Body of pancreas (tissue), 4 donors: Measurements from ENCODE around the gene CELF5. TPM values are rescaled to one million over a fixed set of nuclear protein-coding genes. Genes with fewer than 3 reads are reported as not detected.

Experiments
- ATAC-seq: fragments of 150-250 bp; one replicate; pipeline ENCODE4 v1.9.1; 2016
- DNase-seq, 4 donors: peaks; one replicate each; pipeline ENCODE4 v3.0.0-alpha.2; 2019
- H3K27ac ChIP-seq, 4 donors: fragments of 200-600 bp; sonication (generic); 1 replicate in 3 of 4; 2 replicates in 1 of 4; pipeline versions ENCODE4 v1.5.1 to v1.6.1; 2016 to 2019; ENCODE audit warnings: mild to moderate bottlenecking in 1 of 4, mixed read lengths in 1 of 4, moderate library complexity in 1 of 4
- H3K27me3 ChIP-seq, 2 donors: fragments of 200-600 bp; sonication (generic); one replicate each; pipeline ENCODE4 v1.6.0; 2016; ENCODE audit warnings: mild to moderate bottlenecking in 1 of 2
- H3K36me3 ChIP-seq, 2 donors: fragments of 200-600 bp; sonication (generic); replicated peaks in 1 of 2; 2 replicates each; pipeline ENCODE4 v1.5.1; 2016; ENCODE audit warnings: low read depth in 2 of 2; ENCODE audit not compliant: insufficient read depth in 1 of 2
- H3K4me1 ChIP-seq: fragments of 200-600 bp; sonication (generic); one replicate; pipeline ENCODE4 v1.6.0; 2016
- H3K4me3 ChIP-seq, 2 donors: fragments of 200-600 bp; sonication (generic); 1 replicate in 1 of 2; 2 replicates in 1 of 2; pipeline ENCODE4 v1.5.1; 2016 to 2019
- H3K9me3 ChIP-seq, 3 donors: fragments of 200-600 bp; sonication (generic); 1 replicate in 2 of 3; 2 replicates in 1 of 3; pipeline ENCODE4 v1.5.1; 2016
- CTCF ChIP-seq, 7 experiments: fragments of 450-650 bp in 4 of 7; fragments of 200-600 bp in 3 of 7; sonication (generic) in 3 of 7; IDR thresholded peaks; one replicate each; pipeline ENCODE4 v1.5.1; 2016 to 2019; ENCODE audit warnings: antibody characterized with exemption in 7 of 7
- POLR2A ChIP-seq, 3 donors: fragments of 450-650 bp; IDR thresholded peaks; one replicate each; pipeline ENCODE4 v1.6.1; 2016; ENCODE audit warnings: antibody characterized with exemption in 3 of 3, mild to moderate bottlenecking in 2 of 3
- WGBS, 2 donors: methylation state at CpG; one replicate each; pipeline ENCODE4 v1.1.5; 2017; 5-methylcytosine and 5-hydroxymethylcytosine counted together
- intact Hi-C: fragments of 100-400 bp; cut with DNase I; formaldehyde crosslinking; loops from one replicate; pipeline ENCODE4 v1.15.1; 2023
- total RNA-seq, 2 donors: library from RNA; depleted of rRNA; stranded (reverse); fragments of >200 nt; gene quantifications; one replicate each; pipeline ENCODE4 v1.1.0, GENCODE V29; 2016

The CELF5 gene
- total RNA-seq, 2 donors from 2014 or later: 0.33 TPM; not detected in 1

DNA sequence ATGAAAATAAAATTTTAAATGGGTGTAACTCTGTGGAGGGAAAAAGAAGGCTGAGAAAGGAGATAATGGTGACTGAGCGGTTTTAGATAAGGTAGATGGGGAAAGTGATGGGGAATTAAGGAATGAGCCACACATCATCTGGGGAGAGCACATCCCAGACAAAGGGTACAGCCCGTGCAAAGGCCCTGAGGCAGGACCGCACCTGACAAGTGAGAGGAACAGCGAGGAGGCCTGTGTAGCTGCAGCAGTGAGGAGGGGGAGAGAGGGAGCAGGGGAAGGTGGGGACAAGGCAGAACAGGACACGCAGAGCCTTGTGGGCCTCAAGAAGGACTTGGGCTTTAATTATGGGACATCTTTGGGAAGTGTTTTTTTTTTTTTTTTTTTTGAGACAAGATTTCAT is 1.8 kb upstream of the CELF5 start:
- Histone ChIP-seq H3K27me3 (peaks cover 0 to 16% of the 10 kb centered on the region in 2 donors), H3K9me3 (no peaks in the 10 kb centered on the region), H3K36me3 (no peaks in the 10 kb centered on the region), H3K4me3 (no peak overlapping the region), H3K27ac (no peak overlapping the region), H3K4me1 (no peaks in the 10 kb centered on the region)
- no peak for TF ChIP-seq POLR2A (IDR thresholded peaks at IDR 0.05)
- TF ChIP-seq CTCF (IDR thresholded peaks at IDR 0.05): no peak
- 75 to 84% methylated on average over 5 of the region's 5 CpGs for WGBS, 2 donors
- ATAC-seq: no peak
- intact Hi-C loops: no loop called here
- DNase-seq: no peak

GRCh38 chr19:3225169-3225485 is 666 bp downstream of the CELF5 start:
- 0 to 6% methylated on average over 3 to 9 of the region's 9 CpGs for WGBS, 2 donors
- H3K27me3 ChIP-seq: peaks cover 0 to 16% of the 10 kb centered on the region in 2 donors
- TF ChIP-seq CTCF (IDR thresholded peaks at IDR 0.05) (no peak), POLR2A (IDR thresholded peaks at IDR 0.05) (no peak)

DNA sequence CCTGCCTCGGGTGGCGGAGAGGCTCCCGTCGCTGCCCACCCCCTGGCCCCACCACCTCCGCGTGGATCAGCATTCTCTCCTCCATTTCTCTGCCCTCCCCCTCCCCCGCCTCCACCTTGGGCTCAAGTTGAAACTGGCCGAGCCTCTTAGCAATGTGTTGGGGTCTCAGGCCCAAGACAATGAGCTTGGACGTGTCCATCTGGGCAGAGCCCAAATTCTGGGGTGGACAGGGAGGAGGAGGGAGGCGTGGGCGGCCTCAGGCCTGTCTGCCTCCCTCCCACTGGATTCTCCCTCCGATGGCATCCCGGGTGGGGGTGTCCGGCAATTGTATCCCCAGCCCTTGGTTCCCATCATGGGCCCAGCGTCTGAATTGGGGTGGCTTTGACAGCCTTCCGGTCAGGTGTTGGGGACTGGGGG is 1.2 kb downstream of the CELF5 start:
- Histone ChIP-seq H3K27me3 (peaks cover 0 to 16% of the 10 kb centered on the region in 2 donors), H3K4me3 (no peak overlapping the region), H3K4me1 (no peaks in the 10 kb centered on the region), H3K36me3 (no peaks in the 10 kb centered on the region), H3K27ac (no peak overlapping the region), H3K9me3 (no peaks in the 10 kb centered on the region)
- 45 to 58% methylated on average over 9 to 16 of the region's 16 CpGs for WGBS, 2 donors
- TF ChIP-seq CTCF (IDR thresholded peaks at IDR 0.05) (no peak), POLR2A (IDR thresholded peaks at IDR 0.05) (no peak)
- DNase-seq: no peak
- intact Hi-C loops: no loop called here
- no peak for ATAC-seq

More at GRCh38 chr19:3225169-3225485, 666 bp downstream of the CELF5 start:
- ATAC-seq (no peak), DNase-seq (no peak)
- Histone ChIP-seq H3K4me3 (no peak overlapping the region), H3K36me3 (no peaks in the 10 kb centered on the region), H3K27ac (no peak overlapping the region), H3K9me3 (no peaks in the 10 kb centered on the region), H3K4me1 (no peaks in the 10 kb centered on the region)
- intact Hi-C loops: no loop called here

DNA sequence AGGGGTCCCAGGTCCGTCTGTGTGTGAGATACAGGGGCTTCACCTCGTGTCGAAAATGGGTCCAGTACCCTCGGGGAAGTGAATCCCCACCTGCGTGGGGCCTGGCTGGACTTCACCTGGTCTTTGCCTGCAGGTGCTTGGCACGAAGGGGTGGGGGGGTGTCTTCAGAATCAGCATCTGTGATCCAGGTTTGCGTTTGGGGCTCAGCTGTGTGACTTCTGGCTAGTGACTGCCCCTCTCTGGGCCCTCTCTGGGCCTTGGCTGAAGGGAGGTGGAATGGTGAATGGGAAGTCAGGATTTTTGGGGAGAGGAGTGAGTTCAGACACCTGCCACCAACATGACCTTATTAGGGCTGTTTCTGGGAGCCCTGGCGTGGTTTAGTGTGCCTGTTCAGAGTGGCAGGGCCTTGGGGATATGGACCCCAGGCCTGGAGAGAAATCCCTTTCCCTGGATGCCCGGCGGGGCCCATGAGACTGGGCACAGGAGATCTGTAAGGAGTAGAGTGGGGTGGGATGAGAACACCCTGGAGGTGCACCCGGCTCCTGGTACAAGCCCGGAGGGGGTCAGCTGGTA is 2.7 kb downstream of the CELF5 start:
- WGBS, 2 donors: 55 to 63% methylated on average over 7 to 12 of the region's 12 CpGs
- peaks cover 0 to 16% of the 10 kb centered on the region in 2 donors for H3K27me3 ChIP-seq

GRCh38 chr19:3229346-3229743 is 4.9 kb downstream of the CELF5 start:
- intact Hi-C loops: no loop called here
- DNase-seq: no peak
- Histone ChIP-seq H3K27ac (no peak overlapping the region), H3K4me1 (no peaks in the 10 kb centered on the region), H3K9me3 (no peaks in the 10 kb centered on the region), H3K27me3 (peaks cover 0 to 8% of the 10 kb centered on the region in 2 donors), H3K36me3 (no peaks in the 10 kb centered on the region), H3K4me3 (no peak overlapping the region)
- 38 to 52% methylated on average over 9 of the region's 9 CpGs for WGBS, 2 donors
- TF ChIP-seq POLR2A (IDR thresholded peaks at IDR 0.05) (no peak), CTCF (IDR thresholded peaks at IDR 0.05) (no peak)
- no peak for ATAC-seq

More for the DNA sequence above, 2.7 kb downstream of the CELF5 start:
- Histone ChIP-seq H3K36me3 (no peaks in the 10 kb centered on the region), H3K4me3 (no peak overlapping the region), H3K9me3 (no peaks in the 10 kb centered on the region), H3K27ac (no peak overlapping the region), H3K4me1 (no peaks in the 10 kb centered on the region)
- TF ChIP-seq POLR2A (IDR thresholded peaks at IDR 0.05): no peak
- ATAC-seq (no peak), DNase-seq (no peak)
- intact Hi-C loops: no loop called here
